Measurements from ENCODE around the gene TSHZ1. TPM values are rescaled to one million over a fixed set of nuclear protein-coding genes. Genes with fewer than 3 reads are reported as not detected.

Gene TSHZ1
- total RNA-seq, 4 donors from 2014 or later, result 22.3 to 41.7 (median 33.8) TPM

- Histone ChIP-seq H3K27ac (no peak overlapping the region), H3K9me3 (no peaks in the 10 kb centered on the region), H3K4me1 (peaks cover 0 to 8% (median 0%) of the 10 kb centered on the region in 3 donors), H3K27me3 (no peaks in the 10 kb centered on the region), H3K36me3 (no peaks in the 10 kb centered on the region), H3K4me3 (no peak overlapping the region)
- 100% methylated on average over 2 of the region's 6 CpGs; no CpG with 5 or more reads in 1 of the 2 donors for WGBS, 2 donors (ENCODE audit: low coverage in 1 of 2)
- no peak for ATAC-seq
- TF ChIP-seq POLR2AphosphoS5 (IDR thresholded peaks at IDR 0.05) (no peak), EP300 (IDR thresholded peaks at IDR 0.05) (no peak), CTCF (IDR thresholded peaks at IDR 0.05) (no peak), POLR2A (IDR thresholded peaks at IDR 0.05) (no peak)
These were observed 20.9 kb upstream of the TSHZ1 start for GRCh38 chr18:75189696-75190095.

- Histone ChIP-seq H3K27me3 (no peaks in the 10 kb centered on the region), H3K4me1 (peaks cover 2 to 14% (median 2%) of the 10 kb centered on the region in 3 donors), H3K4me3 (no peak overlapping the region), H3K27ac (no peak overlapping the region), H3K36me3 (no peaks in the 10 kb centered on the region), H3K9me3 (no peaks in the 10 kb centered on the region)
- TF ChIP-seq POLR2A (IDR thresholded peaks at IDR 0.05) (no peak), POLR2AphosphoS5 (IDR thresholded peaks at IDR 0.05) (no peak), CTCF (IDR thresholded peaks at IDR 0.05) (no peak), EP300 (IDR thresholded peaks at IDR 0.05) (no peak)
- ATAC-seq, result no peak
- 46 to 74% methylated on average over 2 to 3 of the region's 7 CpGs for WGBS, 2 donors (ENCODE audit: low coverage in 1 of 2)
These were observed 17.7 kb upstream of the TSHZ1 start for GRCh38 chr18:75192899-75193298.

- H3K4me1 ChIP-seq, result peaks cover 4 to 64% (median 5%) of the 10 kb centered on the region in 3 donors
- no peak for ATAC-seq
- peaks cover 0 to 26% of the 10 kb centered on the region in 2 donors for H3K36me3 ChIP-seq
- 6 to 8% methylated on average over 3 of the region's 3 CpGs for WGBS, 2 donors (ENCODE audit: low coverage in 1 of 2)
- peak overlapping the region in 1 of 4 donors; percentile 5 for H3K27ac ChIP-seq
- H3K27me3 ChIP-seq, result no peaks in the 10 kb centered on the region
- H3K9me3 ChIP-seq, result no peaks in the 10 kb centered on the region
- TF ChIP-seq POLR2A (IDR thresholded peaks at IDR 0.05) (no peak), EP300 (IDR thresholded peaks at IDR 0.05) (no peak), POLR2AphosphoS5 (IDR thresholded peaks at IDR 0.05) (no peak), CTCF (IDR thresholded peaks at IDR 0.05) (no peak)
- no peak overlapping the region for H3K4me3 ChIP-seq
These were observed 12.6 kb upstream of the TSHZ1 start for GRCh38 chr18:75198036-75198435.

- WGBS, 2 donors (ENCODE audit: low coverage in 1 of 2), result 77 to 100% methylated on average over 2 to 4 of the region's 4 CpGs
- Histone ChIP-seq H3K27me3 (no peaks in the 10 kb centered on the region), H3K4me1 (peaks cover 4 to 76% (median 14%) of the 10 kb centered on the region in 3 donors), H3K27ac (no peak overlapping the region), H3K9me3 (no peaks in the 10 kb centered on the region), H3K4me3 (no peak overlapping the region), H3K36me3 (peaks cover 0 to 26% of the 10 kb centered on the region in 2 donors)
- no peak for TF ChIP-seq POLR2AphosphoS5 (IDR thresholded peaks at IDR 0.05)
- TF ChIP-seq EP300 (IDR thresholded peaks at IDR 0.05), result no peak
- no peak for TF ChIP-seq POLR2A (IDR thresholded peaks at IDR 0.05)
- TF ChIP-seq CTCF (IDR thresholded peaks at IDR 0.05), result no peak
- ATAC-seq, result no peak
These were observed 11.3 kb upstream of the TSHZ1 start for GRCh38 chr18:75199327-75199726.

- no peak overlapping the region for H3K4me3 ChIP-seq
- TF ChIP-seq POLR2AphosphoS5 (IDR thresholded peaks at IDR 0.05) (no peak), POLR2A (IDR thresholded peaks at IDR 0.05) (no peak), CTCF (IDR thresholded peaks at IDR 0.05) (no peak), EP300 (IDR thresholded peaks at IDR 0.05) (no peak)
- 88 to 94% methylated on average over 12 to 13 of the region's 13 CpGs for WGBS, 2 donors (ENCODE audit: low coverage in 1 of 2)
- peak overlapping the region in 1 of 4 donors; percentile 96 for H3K27ac ChIP-seq
- H3K36me3 ChIP-seq, result peaks cover 0 to 26% of the 10 kb centered on the region in 2 donors
- no peaks in the 10 kb centered on the region for H3K9me3 ChIP-seq
- no peak for ATAC-seq
- no peaks in the 10 kb centered on the region for H3K27me3 ChIP-seq
- H3K4me1 ChIP-seq, result peaks cover 4 to 84% (median 14%) of the 10 kb centered on the region in 3 donors
These were observed 10.5 kb upstream of the TSHZ1 start for GRCh38 chr18:75200071-75200470.

Measured in gastroesophageal sphincter (tissue), 4 donors.